ACC112 (cell line): ENCODE results near the gene GIMAP2.

Experiments used
- H2AFZ ChIP-seq: fragments of 200-600 bp; sonication (generic); one replicate; pipeline ENCODE4 v1.6.0; 2017; ENCODE audit warnings: antibody characterized with exemption, low read length; ENCODE audit not compliant: unreplicated experiment
- H3K27ac ChIP-seq: fragments of 200-600 bp; sonication (generic); 2 replicates; pipeline ENCODE4 v1.5.1; 2014; ENCODE audit warnings: low read depth, mild to moderate bottlenecking, antibody characterized with exemption, low read length, moderate library complexity
- H3K27me3 ChIP-seq: fragments of 200-600 bp; sonication (generic); 2 replicates; pipeline ENCODE4 v1.6.1; 2014; ENCODE audit warnings: mild to moderate bottlenecking, antibody characterized with exemption, low read length, moderate library complexity, mixed read lengths; ENCODE audit not compliant: insufficient read depth
- H3K36me3 ChIP-seq: fragments of 200-600 bp; sonication (generic); 2 replicates; pipeline ENCODE4 v1.6.1; 2016; ENCODE audit warnings: mild to moderate bottlenecking, antibody characterized with exemption, low read length, moderate library complexity, mixed read lengths; ENCODE audit not compliant: insufficient read depth
- H3K4me1 ChIP-seq: fragments of 200-600 bp; sonication (generic); one replicate; pipeline ENCODE4 v1.6.1; 2016; ENCODE audit warnings: low read length, mixed read lengths; ENCODE audit not compliant: insufficient read depth, unreplicated experiment, control insufficient read depth
- H3K4me3 ChIP-seq: fragments of 200-600 bp; sonication (generic); 2 replicates; pipeline ENCODE4 v1.5.1; 2014; ENCODE audit warnings: mild to moderate bottlenecking, low read depth, low read length
- H3K79me2 ChIP-seq: fragments of 200-600 bp; sonication (generic); one replicate; pipeline ENCODE4 v1.6.0; 2016; ENCODE audit warnings: low read length; ENCODE audit not compliant: control insufficient read depth, unreplicated experiment, insufficient read depth

Gene GIMAP2

GRCh38 chr7:150685219-150686029, at the start of gene GIMAP2:
Gene GIMAP2, plus strand, starts transcription at chr7:150685706. Its CDS starts 1,354 bp downstream, at chr7:150687060.
- H3K4me3 ChIP-seq = peak within 1 kb of the TSS; percentile 78
- H2AFZ ChIP-seq = peak within 1 kb of the TSS; percentile 70
- peaks cover 3% of the 10 kb centered on the region; the same call in 1 of the 2 replicates for H3K36me3 ChIP-seq
- no peaks in the 10 kb centered on the region for H3K27me3 ChIP-seq
- H3K4me1 ChIP-seq = no peaks in the 10 kb centered on the region
- H3K27ac ChIP-seq = no peak within 1 kb of the TSS; the same call in 1 of the 2 replicates
- H3K79me2 ChIP-seq = no peaks in the 10 kb centered on the region

- Histone ChIP-seq H3K4me1 (no peaks in the 10 kb centered on the region), H2AFZ (no peak overlapping the region), H3K27ac (no peak overlapping the region)
Measured at GRCh38 chr7:150641854-150642253, 43.7 kb upstream of the GIMAP2 start.

GRCh38 chr7:150642926-150643325, 42.6 kb upstream of the GIMAP2 start:
- H3K27ac ChIP-seq = no peak overlapping the region
- no peaks in the 10 kb centered on the region for H3K79me2 ChIP-seq
- H3K36me3 ChIP-seq = no peaks in the 10 kb centered on the region
- no peaks in the 10 kb centered on the region for H3K27me3 ChIP-seq
- H2AFZ ChIP-seq = no peak overlapping the region
- no peak overlapping the region for H3K4me3 ChIP-seq
- H3K4me1 ChIP-seq = no peaks in the 10 kb centered on the region

More at GRCh38 chr7:150641854-150642253, 43.7 kb upstream of the GIMAP2 start:
- Histone ChIP-seq H3K4me3 (no peak overlapping the region), H3K79me2 (no peaks in the 10 kb centered on the region), H3K27me3 (no peaks in the 10 kb centered on the region), H3K36me3 (no peaks in the 10 kb centered on the region)

GRCh38 chr7:150645259-150646020, 40.1 kb upstream of the GIMAP2 start:
- no peaks in the 10 kb centered on the region for H3K27me3 ChIP-seq
- no peak overlapping the region for H3K27ac ChIP-seq
- H2AFZ ChIP-seq = no peak overlapping the region
- no peak overlapping the region for H3K4me3 ChIP-seq
- H3K4me1 ChIP-seq = no peaks in the 10 kb centered on the region
- H3K36me3 ChIP-seq = no peaks in the 10 kb centered on the region
- H3K79me2 ChIP-seq = no peaks in the 10 kb centered on the region

GRCh38 chr7:150648353-150649079, 37.0 kb upstream of the GIMAP2 start:
- Histone ChIP-seq H3K36me3 (no peaks in the 10 kb centered on the region), H3K27me3 (no peaks in the 10 kb centered on the region), H2AFZ (no peak overlapping the region), H3K4me1 (no peaks in the 10 kb centered on the region), H3K4me3 (no peak overlapping the region), H3K79me2 (no peaks in the 10 kb centered on the region), H3K27ac (no peak overlapping the region)

- H3K79me2 ChIP-seq = no peaks in the 10 kb centered on the region
- H3K36me3 ChIP-seq = no peaks in the 10 kb centered on the region
- no peak overlapping the region for H2AFZ ChIP-seq
- no peaks in the 10 kb centered on the region for H3K4me1 ChIP-seq
- no peak overlapping the region for H3K4me3 ChIP-seq
- H3K27me3 ChIP-seq = no peaks in the 10 kb centered on the region
- H3K27ac ChIP-seq = no peak overlapping the region
Measured at GRCh38 chr7:150649080-150649385, 36.5 kb upstream of the GIMAP2 start.

GRCh38 chr7:150654692-150655091, 30.8 kb upstream of the GIMAP2 start:
- Histone ChIP-seq H2AFZ (no peak overlapping the region), H3K4me3 (no peak overlapping the region), H3K27me3 (no peaks in the 10 kb centered on the region), H3K79me2 (no peaks in the 10 kb centered on the region), H3K36me3 (no peaks in the 10 kb centered on the region), H3K4me1 (no peaks in the 10 kb centered on the region), H3K27ac (no peak overlapping the region)

GRCh38 chr7:150656047-150656446, 29.5 kb upstream of the GIMAP2 start:
- Histone ChIP-seq H3K36me3 (no peaks in the 10 kb centered on the region), H3K4me3 (no peak overlapping the region), H3K79me2 (no peaks in the 10 kb centered on the region), H3K4me1 (no peaks in the 10 kb centered on the region), H3K27ac (no peak overlapping the region), H3K27me3 (no peaks in the 10 kb centered on the region), H2AFZ (no peak overlapping the region)

- H2AFZ ChIP-seq = no peak overlapping the region
- H3K27me3 ChIP-seq = no peaks in the 10 kb centered on the region
- H3K4me1 ChIP-seq = no peaks in the 10 kb centered on the region
- H3K4me3 ChIP-seq = no peak overlapping the region
- no peaks in the 10 kb centered on the region for H3K36me3 ChIP-seq
- no peaks in the 10 kb centered on the region for H3K79me2 ChIP-seq
- no peak overlapping the region for H3K27ac ChIP-seq
Measured at GRCh38 chr7:150657526-150657925, 28.0 kb upstream of the GIMAP2 start.

- Histone ChIP-seq H3K36me3 (no peaks in the 10 kb centered on the region), H3K79me2 (no peaks in the 10 kb centered on the region), H3K27ac (no peak overlapping the region), H2AFZ (no peak overlapping the region), H3K27me3 (no peaks in the 10 kb centered on the region), H3K4me1 (no peaks in the 10 kb centered on the region), H3K4me3 (no peak overlapping the region)
Measured at GRCh38 chr7:150660939-150661613, 24.4 kb upstream of the GIMAP2 start.
